Natural killer cell (primary cell): Measurements from ENCODE around the gene EEF1A1. TPM values are rescaled to one million over a fixed set of nuclear protein-coding genes. Genes with fewer than 3 reads are reported as not detected.

ENCODE experiments used
- ATAC-seq, 3 donors: fragments of 150-1000 bp in 2 of 3; fragments of 200-7000 bp in 1 of 3; cut with Tn5 transposase; 1 replicate in 1 of 3; 2 replicates in 2 of 3; pipeline ENCODE4 v1.10.0; 2021; ENCODE audit warnings: mild to moderate bottlenecking in 2 of 3, moderate library complexity in 2 of 3
- DNase-seq, 2 donors: peaks; one replicate each; pipeline versions ENCODE4 v3.0.0 to v3.0.0-alpha.2; 2013 to 2021; ENCODE audit warnings: mixed read lengths in 1 of 2
- H3K27ac ChIP-seq: one replicate; pipeline ENCODE4 v1.5.1; 2013; ENCODE audit warnings: mild to moderate bottlenecking, low read length
- H3K27me3 ChIP-seq: one replicate; pipeline ENCODE4 v1.6.1; 2013; ENCODE audit warnings: low read length; ENCODE audit not compliant: control insufficient read depth, insufficient read depth
- H3K36me3 ChIP-seq: one replicate; pipeline ENCODE4 v1.6.1; 2013; ENCODE audit warnings: low read length; ENCODE audit not compliant: control insufficient read depth, insufficient read depth
- H3K4me1 ChIP-seq: one replicate; pipeline ENCODE4 v1.6.1; 2013; ENCODE audit warnings: low read length; ENCODE audit not compliant: control insufficient read depth, insufficient read depth
- H3K4me3 ChIP-seq: one replicate; pipeline ENCODE4 v1.5.1; 2013; ENCODE audit warnings: low read length
- H3K9me3 ChIP-seq: one replicate; pipeline ENCODE4 v1.6.1; 2013; ENCODE audit warnings: low read length; ENCODE audit not compliant: control insufficient read depth, insufficient read depth
- H3K27ac Mint-ChIP-seq, 2 donors: one replicate each; pipeline ENCODE4 v1.8.0; 2022; ENCODE audit warnings: mild to moderate bottlenecking in 2 of 2, mixed read lengths in 2 of 2, moderate library complexity in 1 of 2
- H3K27me3 Mint-ChIP-seq, 2 donors: one replicate each; pipeline ENCODE4 v1.8.0; 2022; ENCODE audit warnings: low read depth in 2 of 2, mixed read lengths in 2 of 2
- H3K36me3 Mint-ChIP-seq: one replicate; pipeline ENCODE4 v1.8.0; 2022; ENCODE audit warnings: mixed read lengths
- H3K4me1 Mint-ChIP-seq, 2 donors: one replicate each; pipeline ENCODE4 v1.8.0; 2022; ENCODE audit warnings: mixed read lengths in 2 of 2
- H3K4me3 Mint-ChIP-seq: one replicate; pipeline ENCODE4 v1.8.0; 2022; ENCODE audit warnings: mild to moderate bottlenecking, moderate library complexity, mixed read lengths
- H3K9me3 Mint-ChIP-seq, 2 donors: one replicate each; pipeline ENCODE4 v1.8.0; 2022; ENCODE audit warnings: mixed read lengths in 2 of 2
- WGBS: methylation state at CpG from one replicate; pipeline ENCODE4 v1.1.7; 2013; ENCODE audit warnings: missing lambda C conversion rate; ENCODE audit not compliant: insufficient coverage; 5-methylcytosine and 5-hydroxymethylcytosine counted together
- intact Hi-C: fragments of 100-400 bp; cut with micrococcal nuclease; formaldehyde crosslinking; loops from one replicate; pipeline ENCODE4 v1.14.2; 2022
- total RNA-seq, 4 donors: library from RNA; stranded (reverse); fragments of 120-200 nt in 1 of 4; gene quantifications; one replicate each; pipeline versions ENCODE4 v1.2.3 to v1.2.4, GENCODE V29; 2013 to 2022
- TF ChIP-seq, protein P1 (sequence below): fragments of 200-600 bp; IDR thresholded peaks from one replicate; pipeline ENCODE4 v1.8.0; 2022; ENCODE audit warnings: antibody characterized with exemption

The EEF1A1 gene
- total RNA-seq, 3 donors from 2014 or later (not counting 1 experiment from before 2014, with no cell fraction given), result 6,475 to 7,348 (median 7,348) TPM

DNA sequence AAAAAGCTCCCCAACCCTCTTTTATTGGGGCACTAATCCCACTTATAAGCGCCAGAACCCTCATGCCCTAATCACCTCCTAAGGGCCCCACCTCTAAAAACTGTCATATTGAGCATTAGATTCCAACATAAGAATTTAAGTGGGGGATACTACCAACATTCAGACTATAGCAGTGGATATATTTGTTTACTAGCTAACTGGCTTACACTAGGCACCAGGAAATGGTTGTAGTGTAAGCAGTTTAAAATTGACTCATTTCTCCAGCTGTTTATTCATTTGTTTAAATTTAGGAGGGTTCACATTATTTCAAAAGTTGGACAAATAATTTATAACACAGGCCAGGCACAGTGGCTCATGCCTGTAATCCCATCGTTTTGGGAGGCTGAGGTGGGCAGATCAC, 36.4 kb downstream of the EEF1A1 start:
- Mint-ChIP-seq H3K9me3 (no peaks in the 10 kb centered on the region), H3K27me3 (no peaks in the 10 kb centered on the region), H3K27ac (no peak overlapping the region), H3K4me3 (no peak overlapping the region), H3K4me1 (no peaks in the 10 kb centered on the region), H3K36me3 (peaks cover 19% of the 10 kb centered on the region)
- H3K36me3 ChIP-seq, result peaks cover 77% of the 10 kb centered on the region
- no peak overlapping the region for H3K27ac ChIP-seq
- TF ChIP-seq, protein P1, sequence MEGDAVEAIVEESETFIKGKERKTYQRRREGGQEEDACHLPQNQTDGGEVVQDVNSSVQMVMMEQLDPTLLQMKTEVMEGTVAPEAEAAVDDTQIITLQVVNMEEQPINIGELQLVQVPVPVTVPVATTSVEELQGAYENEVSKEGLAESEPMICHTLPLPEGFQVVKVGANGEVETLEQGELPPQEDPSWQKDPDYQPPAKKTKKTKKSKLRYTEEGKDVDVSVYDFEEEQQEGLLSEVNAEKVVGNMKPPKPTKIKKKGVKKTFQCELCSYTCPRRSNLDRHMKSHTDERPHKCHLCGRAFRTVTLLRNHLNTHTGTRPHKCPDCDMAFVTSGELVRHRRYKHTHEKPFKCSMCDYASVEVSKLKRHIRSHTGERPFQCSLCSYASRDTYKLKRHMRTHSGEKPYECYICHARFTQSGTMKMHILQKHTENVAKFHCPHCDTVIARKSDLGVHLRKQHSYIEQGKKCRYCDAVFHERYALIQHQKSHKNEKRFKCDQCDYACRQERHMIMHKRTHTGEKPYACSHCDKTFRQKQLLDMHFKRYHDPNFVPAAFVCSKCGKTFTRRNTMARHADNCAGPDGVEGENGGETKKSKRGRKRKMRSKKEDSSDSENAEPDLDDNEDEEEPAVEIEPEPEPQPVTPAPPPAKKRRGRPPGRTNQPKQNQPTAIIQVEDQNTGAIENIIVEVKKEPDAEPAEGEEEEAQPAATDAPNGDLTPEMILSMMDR, result no peak
- no peaks in the 10 kb centered on the region for H3K4me1 ChIP-seq
- WGBS, result 91% methylated on average over 2 of the region's 2 CpGs
- ATAC-seq (no peak), DNase-seq (no peak)
- intact Hi-C loops, result no loop called here
- no peak overlapping the region for H3K4me3 ChIP-seq
- no peaks in the 10 kb centered on the region for H3K27me3 ChIP-seq
- H3K9me3 ChIP-seq, result no peaks in the 10 kb centered on the region

DNA sequence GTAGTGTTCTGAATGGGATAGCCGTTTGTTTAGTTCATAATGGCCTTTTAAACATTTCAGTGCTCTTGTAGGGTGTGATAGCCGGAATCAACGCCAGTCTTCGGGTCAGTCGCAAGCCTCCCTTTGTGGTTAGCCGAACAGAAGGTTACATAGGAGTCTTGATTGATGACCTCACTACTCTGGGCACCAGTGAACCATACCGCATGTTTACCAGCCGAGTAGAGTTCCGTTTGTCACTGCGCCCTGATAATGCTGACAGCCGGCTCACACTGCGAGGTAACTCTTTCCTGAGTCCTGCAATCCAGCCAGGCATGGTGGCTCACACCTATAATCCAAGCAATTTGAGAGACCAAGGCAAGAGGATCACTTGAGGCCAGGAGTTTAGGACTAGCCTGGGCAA, 38.9 kb downstream of the EEF1A1 start:
- H3K4me3 Mint-ChIP-seq, result no peak overlapping the region
- TF ChIP-seq, protein P1, result no peak
- DNase-seq, result no peak
- no peaks in the 10 kb centered on the region for H3K27me3 Mint-ChIP-seq
- H3K4me1 Mint-ChIP-seq, result no peaks in the 10 kb centered on the region
- H3K4me3 ChIP-seq, result no peak overlapping the region
- no peaks in the 10 kb centered on the region for H3K27me3 ChIP-seq
- intact Hi-C loops, result no loop called here
- H3K36me3 ChIP-seq, result peaks cover 63% of the 10 kb centered on the region
- peak overlapping the region in 1 of 2 donors; percentile 60 for H3K27ac Mint-ChIP-seq
- H3K9me3 ChIP-seq, result no peaks in the 10 kb centered on the region
- H3K36me3 Mint-ChIP-seq, result peaks cover 19% of the 10 kb centered on the region
- peak in 1 of 3 donors; percentile 37 for ATAC-seq
- no peaks in the 10 kb centered on the region for H3K4me1 ChIP-seq
- H3K9me3 Mint-ChIP-seq, result no peaks in the 10 kb centered on the region
- no peak overlapping the region for H3K27ac ChIP-seq
- 98% methylated on average over 12 of the region's 12 CpGs for WGBS

DNA sequence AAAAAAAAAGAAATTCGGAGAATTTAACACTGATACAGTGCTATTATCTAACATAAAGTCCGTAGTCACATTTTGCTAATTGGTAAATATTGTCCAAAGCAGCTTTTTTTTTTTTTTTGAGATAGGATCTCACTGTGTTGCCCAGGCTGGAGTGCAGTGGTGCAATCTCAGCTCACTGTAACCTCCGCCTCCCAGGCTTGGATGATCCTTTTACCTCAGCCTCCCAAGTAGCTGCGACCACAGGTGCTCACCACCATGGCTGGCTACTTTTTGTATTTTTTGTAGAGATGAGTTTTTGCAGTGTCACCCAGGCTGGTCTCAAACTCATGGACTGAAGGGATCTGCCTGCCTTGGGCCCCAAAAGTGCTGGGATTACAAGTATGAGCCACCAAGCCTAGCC, 43.4 kb downstream of the EEF1A1 start:
- no peaks in the 10 kb centered on the region for H3K4me1 ChIP-seq
- peaks cover 66% of the 10 kb centered on the region for H3K36me3 ChIP-seq
- TF ChIP-seq, protein P1, result no peak
- WGBS, result 100% methylated on average over 3 of the region's 4 CpGs
- no peak overlapping the region for H3K27ac ChIP-seq
- peaks cover 13% of the 10 kb centered on the region for H3K36me3 Mint-ChIP-seq
- H3K27ac Mint-ChIP-seq, result no peak overlapping the region
- H3K9me3 Mint-ChIP-seq, result no peaks in the 10 kb centered on the region
- no peaks in the 10 kb centered on the region for H3K27me3 Mint-ChIP-seq
- no peak overlapping the region for H3K4me3 ChIP-seq
- no peak for DNase-seq
- no peaks in the 10 kb centered on the region for H3K9me3 ChIP-seq
- H3K27me3 ChIP-seq, result no peaks in the 10 kb centered on the region
- intact Hi-C loops, result no loop called here
- H3K4me3 Mint-ChIP-seq, result no peak overlapping the region
- no peak for ATAC-seq
- no peaks in the 10 kb centered on the region for H3K4me1 Mint-ChIP-seq

DNA sequence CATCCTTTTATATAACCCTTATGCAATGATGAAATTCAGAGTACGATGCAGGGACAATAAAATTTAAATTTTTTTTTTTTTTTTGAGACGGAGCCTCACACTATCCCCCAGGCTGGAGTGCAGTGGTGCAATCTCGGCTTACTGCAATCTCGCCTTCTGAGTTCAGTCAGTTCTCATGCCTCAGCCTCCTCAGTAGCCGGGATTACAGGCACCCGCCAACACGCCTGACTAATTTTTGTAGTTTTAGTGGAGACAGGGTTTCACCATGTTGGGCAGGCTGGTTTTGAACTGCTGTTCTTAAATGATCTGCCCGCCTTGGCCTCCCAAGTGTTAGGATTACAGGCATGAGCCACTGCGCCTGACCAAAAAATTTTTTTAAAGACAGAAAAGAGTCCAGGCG, 44.1 kb downstream of the EEF1A1 start:
- Mint-ChIP-seq H3K27ac (no peak overlapping the region), H3K9me3 (no peaks in the 10 kb centered on the region), H3K4me3 (no peak overlapping the region), H3K4me1 (peaks cover 5% of the 10 kb centered on the region in 2 donors), H3K36me3 (peaks cover 7% of the 10 kb centered on the region), H3K27me3 (no peaks in the 10 kb centered on the region)
- intact Hi-C loops, result no loop called here
- no peak for DNase-seq
- Histone ChIP-seq H3K4me1 (no peaks in the 10 kb centered on the region), H3K9me3 (no peaks in the 10 kb centered on the region), H3K36me3 (peaks cover 66% of the 10 kb centered on the region), H3K27ac (no peak overlapping the region), H3K4me3 (no peak overlapping the region), H3K27me3 (no peaks in the 10 kb centered on the region)
- no peak for ATAC-seq
- 87% methylated on average over 10 of the region's 10 CpGs for WGBS
- TF ChIP-seq, protein P1, result no peak
